T-helper 2 cell treated with Interferon-gamma antibody and Interleukin-4, amounts not matched to agents 5 μg/mL and 100 μg/mL, for 36 hours (primary cell): ENCODE results near the gene FMR1.

Experiments used
- DNase-seq: peaks from one replicate; pipeline ENCODE4 v3.0.0; 2021; ENCODE audit warnings: low spot score
- H3K27ac Mint-ChIP-seq: one replicate; pipeline ENCODE4 v1.8.0; 2021; ENCODE audit warnings: mild to moderate bottlenecking, mixed read lengths
- H3K27me3 Mint-ChIP-seq: one replicate; pipeline ENCODE4 v1.8.0; 2021; ENCODE audit warnings: low read depth, mixed read lengths
- H3K36me3 Mint-ChIP-seq: one replicate; pipeline ENCODE4 v1.8.0; 2021; ENCODE audit warnings: low read depth, mixed read lengths
- H3K4me1 Mint-ChIP-seq: one replicate; pipeline ENCODE4 v1.8.0; 2021; ENCODE audit warnings: low read depth, mixed read lengths
- H3K4me3 Mint-ChIP-seq: one replicate; pipeline ENCODE4 v1.8.0; 2022; ENCODE audit warnings: mild to moderate bottlenecking, moderate library complexity, mixed read lengths
- H3K9me3 Mint-ChIP-seq: one replicate; pipeline ENCODE4 v1.8.0; 2021; ENCODE audit warnings: mixed read lengths

FMR1 gene

GRCh38 chrX:147901461-147902126 is 10.1 kb upstream of the FMR1 start:
- H3K36me3 Mint-ChIP-seq, result no peaks in the 10 kb centered on the region
- no peaks in the 10 kb centered on the region for H3K4me1 Mint-ChIP-seq
- no peak overlapping the region for H3K4me3 Mint-ChIP-seq
- no peak for DNase-seq
- H3K27me3 Mint-ChIP-seq, result no peaks in the 10 kb centered on the region
- no peaks in the 10 kb centered on the region for H3K9me3 Mint-ChIP-seq
- H3K27ac Mint-ChIP-seq, result no peak overlapping the region

GRCh38 chrX:147902270-147902669 is 9.4 kb upstream of the FMR1 start:
- Mint-ChIP-seq H3K4me1 (no peaks in the 10 kb centered on the region), H3K4me3 (no peak overlapping the region), H3K27me3 (no peaks in the 10 kb centered on the region), H3K27ac (no peak overlapping the region), H3K9me3 (no peaks in the 10 kb centered on the region), H3K36me3 (no peaks in the 10 kb centered on the region)
- no peak for DNase-seq

GRCh38 chrX:147908106-147908505 is 3.6 kb upstream of the FMR1 start:
- Mint-ChIP-seq H3K4me1 (peaks cover 4% of the 10 kb centered on the region), H3K27me3 (no peaks in the 10 kb centered on the region), H3K36me3 (no peaks in the 10 kb centered on the region), H3K4me3 (no peak overlapping the region), H3K9me3 (no peaks in the 10 kb centered on the region), H3K27ac (no peak overlapping the region)
- DNase-seq, result no peak

DNA sequence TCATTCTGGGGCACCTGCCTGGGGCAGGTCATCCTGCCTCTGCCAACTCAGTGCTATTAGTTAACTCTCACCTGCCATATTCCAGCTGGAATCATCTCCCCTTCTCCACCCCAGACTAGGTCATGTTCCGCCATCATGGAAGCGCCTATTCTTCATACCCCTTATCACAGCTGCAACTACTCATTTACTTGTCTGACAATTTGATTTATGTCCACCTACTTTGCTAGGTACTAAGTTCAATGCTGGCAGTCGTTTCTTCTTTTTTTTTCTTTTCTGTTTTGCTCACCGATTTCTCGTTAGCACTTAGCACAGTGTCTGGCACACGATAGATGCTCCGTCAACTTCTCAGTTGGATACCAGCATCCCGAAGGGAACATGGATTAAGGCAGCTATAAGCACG is 1.1 kb upstream of the FMR1 start:
- peak overlapping the region; percentile 5 for H3K4me3 Mint-ChIP-seq
- peaks cover 19% of the 10 kb centered on the region for H3K4me1 Mint-ChIP-seq
- no peaks in the 10 kb centered on the region for H3K36me3 Mint-ChIP-seq
- no peaks in the 10 kb centered on the region for H3K9me3 Mint-ChIP-seq
- H3K27ac Mint-ChIP-seq, result no peak overlapping the region
- DNase-seq, result no peak
- H3K27me3 Mint-ChIP-seq, result no peaks in the 10 kb centered on the region

GRCh38 chrX:147912093-147912801 is 528 bp downstream of the FMR1 start:
- DNase-seq, result peak; percentile 14
- Mint-ChIP-seq H3K27me3 (no peaks in the 10 kb centered on the region), H3K4me3 (peak overlapping the region; percentile 86), H3K36me3 (no peaks in the 10 kb centered on the region), H3K9me3 (no peaks in the 10 kb centered on the region), H3K4me1 (peaks cover 28% of the 10 kb centered on the region), H3K27ac (peak overlapping the region; percentile 88)

DNA sequence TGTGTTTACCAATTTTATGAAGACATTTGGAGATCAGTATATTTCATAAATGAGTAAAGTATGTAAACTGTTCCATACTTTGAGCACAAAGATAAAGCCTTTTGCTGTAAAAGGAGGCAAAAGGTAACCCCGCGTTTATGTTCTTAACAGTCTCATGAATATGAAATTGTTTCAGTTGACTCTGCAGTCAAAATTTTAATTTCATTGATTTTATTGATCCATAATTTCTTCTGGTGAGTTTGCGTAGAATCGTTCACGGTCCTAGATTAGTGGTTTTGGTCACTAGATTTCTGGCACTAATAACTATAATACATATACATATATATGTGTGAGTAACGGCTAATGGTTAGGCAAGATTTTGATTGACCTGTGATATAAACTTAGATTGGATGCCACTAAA is 1.9 kb downstream of the FMR1 start:
- H3K4me1 Mint-ChIP-seq, result peaks cover 40% of the 10 kb centered on the region
- no peaks in the 10 kb centered on the region for H3K9me3 Mint-ChIP-seq
- DNase-seq, result no peak
- peaks cover 3% of the 10 kb centered on the region for H3K36me3 Mint-ChIP-seq
- H3K27me3 Mint-ChIP-seq, result no peaks in the 10 kb centered on the region
- H3K27ac Mint-ChIP-seq, result no peak overlapping the region
- H3K4me3 Mint-ChIP-seq, result peak overlapping the region; percentile 86

GRCh38 chrX:147914591-147914990 is 2.9 kb downstream of the FMR1 start:
- no peaks in the 10 kb centered on the region for H3K27me3 Mint-ChIP-seq
- H3K27ac Mint-ChIP-seq, result no peak overlapping the region
- H3K36me3 Mint-ChIP-seq, result peaks cover 3% of the 10 kb centered on the region
- peak overlapping the region; percentile 86 for H3K4me3 Mint-ChIP-seq
- H3K4me1 Mint-ChIP-seq, result peaks cover 40% of the 10 kb centered on the region
- no peak for DNase-seq
- no peaks in the 10 kb centered on the region for H3K9me3 Mint-ChIP-seq

GRCh38 chrX:147916375-147916968 is 4.8 kb downstream of the FMR1 start:
- H3K4me1 Mint-ChIP-seq, result peaks cover 45% of the 10 kb centered on the region
- H3K36me3 Mint-ChIP-seq, result peaks cover 3% of the 10 kb centered on the region
- no peaks in the 10 kb centered on the region for H3K27me3 Mint-ChIP-seq
- peak overlapping the region; percentile 42 for H3K27ac Mint-ChIP-seq
- H3K4me3 Mint-ChIP-seq, result no peak overlapping the region
- no peaks in the 10 kb centered on the region for H3K9me3 Mint-ChIP-seq
- DNase-seq, result no peak

DNA sequence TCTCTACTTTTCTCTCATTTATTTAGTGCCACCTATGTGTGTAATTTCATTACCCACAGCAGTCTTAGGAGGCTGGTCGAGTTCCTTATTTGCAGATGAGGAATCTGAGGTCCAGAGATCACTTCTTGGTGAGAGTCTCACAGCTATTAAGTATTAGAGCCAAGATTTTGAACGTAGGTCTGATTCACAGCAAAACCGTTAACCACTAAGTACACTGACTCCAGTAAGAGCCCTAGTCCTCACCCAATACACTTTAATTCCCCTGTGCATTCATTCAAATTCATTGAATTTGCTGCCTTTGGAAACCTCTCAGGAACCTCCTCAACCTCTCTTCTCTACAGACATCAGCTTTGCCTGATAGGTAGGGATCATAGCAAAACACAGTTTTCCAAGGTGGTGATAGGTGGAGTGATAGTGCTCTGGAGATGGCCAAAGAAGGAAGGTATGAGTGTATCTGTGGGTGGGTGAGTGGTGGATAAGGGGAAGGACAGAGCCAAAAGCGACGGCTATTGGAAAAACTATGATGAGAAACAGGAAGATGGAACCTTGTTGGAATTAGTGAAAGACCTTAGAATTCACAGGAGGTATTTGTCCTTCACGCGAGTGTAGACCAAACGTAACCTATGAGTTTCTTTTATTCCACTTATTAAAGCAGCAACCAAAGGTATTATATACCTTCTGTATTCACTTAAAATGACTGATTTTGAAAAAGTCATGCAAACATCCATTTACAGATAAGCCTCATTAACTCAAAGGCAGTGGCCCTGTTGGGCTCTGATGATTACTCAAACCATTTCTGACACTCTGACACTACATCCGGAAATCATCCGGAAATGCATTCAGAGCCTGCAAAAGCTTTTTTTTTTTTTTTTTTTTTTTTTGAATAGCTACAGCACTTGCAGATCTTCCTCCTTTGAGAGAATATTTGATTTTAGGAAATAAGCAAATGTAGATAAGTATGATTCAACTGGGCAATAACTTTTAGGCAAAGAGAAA is 6.3 kb downstream of the FMR1 start:
- Mint-ChIP-seq H3K36me3 (peaks cover 5% of the 10 kb centered on the region), H3K9me3 (no peaks in the 10 kb centered on the region), H3K27me3 (no peaks in the 10 kb centered on the region), H3K27ac (peak overlapping the region; percentile 92), H3K4me1 (peaks cover 47% of the 10 kb centered on the region), H3K4me3 (peak overlapping the region; percentile 77)
- DNase-seq, result no peak

DNA sequence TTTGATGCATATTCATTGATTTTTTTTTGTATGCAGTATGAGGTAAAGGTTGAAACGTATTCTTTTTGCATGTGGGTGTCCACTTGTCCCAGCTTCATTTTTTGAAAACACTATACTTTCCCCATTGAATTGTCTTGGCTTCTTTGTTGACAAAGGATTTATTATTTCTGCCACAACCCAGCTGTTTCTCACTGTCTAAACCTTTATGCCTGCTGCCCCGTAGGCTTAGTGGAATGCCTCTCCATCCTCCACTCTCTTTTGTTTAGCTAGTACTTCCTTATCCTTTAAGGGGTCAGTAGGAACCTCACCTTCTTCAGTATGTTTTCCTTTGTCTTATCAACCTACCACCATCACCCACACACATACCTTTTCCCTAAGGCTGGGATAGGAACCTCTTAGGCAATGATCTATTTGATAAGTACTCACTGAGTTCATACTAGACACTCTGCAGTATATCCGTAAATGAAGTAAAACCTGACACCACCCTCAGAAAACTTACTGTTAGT is 8.5 kb downstream of the FMR1 start:
- Mint-ChIP-seq H3K9me3 (no peaks in the 10 kb centered on the region), H3K27me3 (no peaks in the 10 kb centered on the region), H3K27ac (no peak overlapping the region), H3K4me3 (no peak overlapping the region), H3K4me1 (peaks cover 35% of the 10 kb centered on the region), H3K36me3 (peaks cover 9% of the 10 kb centered on the region)
- DNase-seq, result no peak

DNA sequence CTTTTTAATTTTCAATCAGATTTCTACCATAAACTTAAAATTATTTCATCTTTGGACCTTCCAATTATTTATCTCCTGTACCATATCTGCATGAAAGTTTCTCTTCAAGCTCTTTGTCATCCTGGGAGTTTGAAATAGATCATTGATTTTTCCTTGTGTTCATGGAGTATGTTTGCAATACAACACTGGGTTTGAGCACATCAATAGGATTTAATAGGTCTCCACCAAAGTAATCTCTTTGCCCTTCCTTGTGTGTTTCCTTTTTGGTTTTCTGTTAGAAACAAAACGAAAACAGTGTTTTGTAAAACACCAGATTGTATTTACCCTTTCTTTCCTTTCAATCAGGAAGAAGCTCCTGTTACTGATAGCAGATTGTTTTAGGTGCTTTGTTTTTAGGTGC is 11.9 kb downstream of the FMR1 start:
- H3K27me3 Mint-ChIP-seq, result no peaks in the 10 kb centered on the region
- H3K36me3 Mint-ChIP-seq, result peaks cover 18% of the 10 kb centered on the region
- no peak overlapping the region for H3K4me3 Mint-ChIP-seq
- H3K27ac Mint-ChIP-seq, result no peak overlapping the region
- no peak for DNase-seq
- peaks cover 14% of the 10 kb centered on the region for H3K4me1 Mint-ChIP-seq
- no peaks in the 10 kb centered on the region for H3K9me3 Mint-ChIP-seq

- H3K36me3 Mint-ChIP-seq, result peaks cover 27% of the 10 kb centered on the region
- peaks cover 6% of the 10 kb centered on the region for H3K4me1 Mint-ChIP-seq
- no peak overlapping the region for H3K27ac Mint-ChIP-seq
- no peak overlapping the region for H3K4me3 Mint-ChIP-seq
- H3K9me3 Mint-ChIP-seq, result no peaks in the 10 kb centered on the region
- H3K27me3 Mint-ChIP-seq, result no peaks in the 10 kb centered on the region
- no peak for DNase-seq
Observed at GRCh38 chrX:147927256-147927655, 15.5 kb downstream of the FMR1 start.

- Mint-ChIP-seq H3K9me3 (no peaks in the 10 kb centered on the region), H3K36me3 (peaks cover 29% of the 10 kb centered on the region), H3K27me3 (no peaks in the 10 kb centered on the region), H3K4me1 (no peaks in the 10 kb centered on the region), H3K27ac (no peak overlapping the region), H3K4me3 (no peak overlapping the region)
- no peak for DNase-seq
Observed at GRCh38 chrX:147933815-147934214, 22.1 kb downstream of the FMR1 start.
